H9 (cell line): ENCODE results near the gene RADIL. TPM values are rescaled to one million over a fixed set of nuclear protein-coding genes. Genes with fewer than 3 reads are reported as not detected.

ENCODE experiments used
- DNase-seq: peaks from one replicate; pipeline ENCODE4 v3.0.0-alpha.2; 2017
- H2AFZ ChIP-seq: one replicate; pipeline ENCODE4 v1.6.1; 2013; ENCODE audit warnings: mild to moderate bottlenecking, low read length, control low read depth, moderate library complexity
- H2AK5ac ChIP-seq: 2 replicates; pipeline ENCODE4 v1.6.1; 2013; ENCODE audit warnings: low read length, control low read depth, mixed read lengths; ENCODE audit not compliant: insufficient read length
- H2BK120ac ChIP-seq: one replicate; pipeline ENCODE4 v1.6.1; 2013; ENCODE audit warnings: low read depth, mild to moderate bottlenecking, low read length, control low read depth, inconsistent platforms; ENCODE audit not compliant: poor library complexity, severe bottlenecking
- H2BK12ac ChIP-seq: 2 replicates; pipeline ENCODE4 v1.6.1; 2013; ENCODE audit warnings: low read length, control low read depth, mixed read lengths, low read depth; ENCODE audit not compliant: insufficient read length
- H2BK15ac ChIP-seq: 2 replicates; pipeline ENCODE4 v1.6.1; 2013; ENCODE audit warnings: low read depth, low read length, control low read depth
- H2BK20ac ChIP-seq: one replicate; pipeline ENCODE4 v1.6.1; 2013; ENCODE audit warnings: low read depth, mild to moderate bottlenecking, low read length, control low read depth, inconsistent platforms; ENCODE audit not compliant: poor library complexity, severe bottlenecking
- H2BK5ac ChIP-seq: 2 replicates; pipeline ENCODE4 v1.6.1; 2013; ENCODE audit warnings: low read length, control low read depth, mixed read lengths; ENCODE audit not compliant: insufficient read length
- H3K14ac ChIP-seq: 2 replicates; pipeline ENCODE4 v1.6.1; 2013; ENCODE audit warnings: low read length, control low read depth; ENCODE audit not compliant: insufficient read depth
- H3K18ac ChIP-seq: 2 replicates; pipeline ENCODE4 v1.6.1; 2013; ENCODE audit warnings: low read depth, mild to moderate bottlenecking, mixed read lengths, low read length, control low read depth; ENCODE audit not compliant: insufficient read length
- H3K23ac ChIP-seq: 2 replicates; pipeline ENCODE4 v1.6.1; 2013; ENCODE audit warnings: low read length, control low read depth, mixed read lengths, low read depth; ENCODE audit not compliant: insufficient read length
- H3K23me2 ChIP-seq: 2 replicates; pipeline ENCODE4 v1.6.1; 2013; ENCODE audit warnings: low read depth, mild to moderate bottlenecking, mixed read lengths, low read length, control low read depth; ENCODE audit not compliant: insufficient read length, poor library complexity, severe bottlenecking
- H3K27ac ChIP-seq: 2 replicates; pipeline ENCODE4 v1.5.1; 2013; ENCODE audit warnings: low read length, control low read depth, mixed read lengths, low read depth; ENCODE audit not compliant: insufficient read length
- H3K27me3 ChIP-seq: 2 replicates; pipeline ENCODE4 v1.6.1; 2013; ENCODE audit warnings: low read length, control low read depth, inconsistent platforms; ENCODE audit not compliant: insufficient read depth
- H3K4ac ChIP-seq: 2 replicates; pipeline ENCODE4 v1.6.1; 2013; ENCODE audit warnings: low read depth, mild to moderate bottlenecking, control low read depth, inconsistent platforms, low read length, moderate library complexity
- H3K4me1 ChIP-seq: 2 replicates; pipeline ENCODE4 v1.6.1; 2013; ENCODE audit warnings: low read length, control low read depth, inconsistent platforms; ENCODE audit not compliant: insufficient read depth
- H3K4me2 ChIP-seq: 2 replicates; pipeline ENCODE4 v1.6.1; 2013; ENCODE audit warnings: low read length, control low read depth, mixed read lengths; ENCODE audit not compliant: insufficient read length, insufficient read depth
- H3K56ac ChIP-seq: 2 replicates; pipeline ENCODE4 v1.6.1; 2013; ENCODE audit warnings: low read depth, mild to moderate bottlenecking, mixed read lengths, low read length, control low read depth; ENCODE audit not compliant: insufficient read length
- H3K79me1 ChIP-seq: 2 replicates; pipeline ENCODE4 v1.6.1; 2013; ENCODE audit warnings: low read depth, mild to moderate bottlenecking, moderate library complexity, low read length, control low read depth, inconsistent platforms; ENCODE audit not compliant: insufficient read depth, poor library complexity, severe bottlenecking
- H3K79me2 ChIP-seq: 2 replicates; pipeline ENCODE4 v1.6.1; 2013; ENCODE audit warnings: low read length, control low read depth, inconsistent platforms; ENCODE audit not compliant: insufficient read depth
- H3K9ac ChIP-seq: 2 replicates; pipeline ENCODE4 v1.6.1; 2013; ENCODE audit warnings: low read length, control low read depth, mixed read lengths; ENCODE audit not compliant: insufficient read length; ENCODE audit errors: extremely low read depth
- H3K9me3 ChIP-seq: one replicate; pipeline ENCODE4 v1.6.1; 2013; ENCODE audit warnings: low read depth, low read length, inconsistent platforms; ENCODE audit not compliant: control insufficient read depth
- H3T11ph ChIP-seq: one replicate; pipeline ENCODE4 v1.6.1; 2013; ENCODE audit warnings: mild to moderate bottlenecking, low read length, control low read depth, inconsistent platforms
- H4K20me1 ChIP-seq: one replicate; pipeline ENCODE4 v1.6.1; 2013; ENCODE audit not compliant: control insufficient read depth, insufficient read length, insufficient read depth
- H4K5ac ChIP-seq: 2 replicates; pipeline ENCODE4 v1.6.1; 2013; ENCODE audit warnings: low read depth, mild to moderate bottlenecking, mixed read lengths, low read length, control low read depth; ENCODE audit not compliant: insufficient read length
- H4K8ac ChIP-seq: replicated peaks from 2 replicates; pipeline ENCODE4 v1.6.1; 2013; ENCODE audit warnings: low read length, control low read depth, mixed read lengths, low read depth; ENCODE audit not compliant: insufficient read length
- H4K91ac ChIP-seq: 2 replicates; pipeline ENCODE4 v1.6.1; 2013; ENCODE audit warnings: low read depth, mild to moderate bottlenecking, moderate library complexity, mixed read lengths, low read length, control low read depth; ENCODE audit not compliant: insufficient read length
- H3K27ac Mint-ChIP-seq, 3 experiments: 2 replicates in 2 of 3; 3 replicates in 1 of 3; pipeline ENCODE4 v1.8.0; 2020 to 2021; ENCODE audit warnings: mixed read lengths in 3 of 3, mild to moderate bottlenecking in 1 of 3, moderate library complexity in 1 of 3
- H3K27me3 Mint-ChIP-seq: 2 replicates; pipeline ENCODE4 v1.8.0; 2021; ENCODE audit warnings: low read depth, mild to moderate bottlenecking, moderate library complexity, mixed read lengths
- H3K36me3 Mint-ChIP-seq, 3 experiments: 2 replicates in 2 of 3; 3 replicates in 1 of 3; pipeline ENCODE4 v1.8.0; 2020 to 2021; ENCODE audit warnings: low read depth in 3 of 3, mixed read lengths in 3 of 3; ENCODE audit not compliant: insufficient read depth in 1 of 3
- H3K4me1 Mint-ChIP-seq, 2 experiments: 2 replicates each; pipeline ENCODE4 v1.8.0; 2020; ENCODE audit warnings: mixed read lengths in 2 of 2
- H3K4me3 Mint-ChIP-seq, 2 experiments: 2 replicates in 1 of 2; 3 replicates in 1 of 2; pipeline ENCODE4 v1.8.0; 2020 to 2021; ENCODE audit warnings: mild to moderate bottlenecking in 2 of 2, mixed read lengths in 2 of 2, moderate library complexity in 1 of 2
- H3K9me3 Mint-ChIP-seq, 2 experiments: 2 replicates in 1 of 2; 3 replicates in 1 of 2; pipeline ENCODE4 v1.8.0; 2020; ENCODE audit warnings: mild to moderate bottlenecking in 2 of 2, mixed read lengths in 2 of 2, moderate library complexity in 1 of 2
- WGBS: extraction: QIAGEN DNeasy Blood & Tissue Kit; methylation state at CpG from one replicate; pipeline ENCODE4 v1.1.7; 2013; ENCODE audit warnings: missing lambda C conversion rate, low lambda C conversion rate, mixed read lengths; ENCODE audit not compliant: insufficient read length; ENCODE audit errors: extremely low coverage; 5-methylcytosine and 5-hydroxymethylcytosine counted together
- total RNA-seq: library from RNA; stranded (reverse); gene quantifications from 2 replicates; pipeline ENCODE4 v1.2.1, GENCODE V29; 2021
- TF ChIP-seq, protein P1 (sequence below): fragments of 200-600 bp; sonication (generic); conservative IDR thresholded peaks from 3 replicates; pipeline ENCODE4 v1.8.0; 2021; ENCODE audit warnings: antibody characterized with exemption, mild to moderate bottlenecking

The RADIL gene
- total RNA-seq, 1 experiment from 2014 or later, result 4.7 TPM

DNA sequence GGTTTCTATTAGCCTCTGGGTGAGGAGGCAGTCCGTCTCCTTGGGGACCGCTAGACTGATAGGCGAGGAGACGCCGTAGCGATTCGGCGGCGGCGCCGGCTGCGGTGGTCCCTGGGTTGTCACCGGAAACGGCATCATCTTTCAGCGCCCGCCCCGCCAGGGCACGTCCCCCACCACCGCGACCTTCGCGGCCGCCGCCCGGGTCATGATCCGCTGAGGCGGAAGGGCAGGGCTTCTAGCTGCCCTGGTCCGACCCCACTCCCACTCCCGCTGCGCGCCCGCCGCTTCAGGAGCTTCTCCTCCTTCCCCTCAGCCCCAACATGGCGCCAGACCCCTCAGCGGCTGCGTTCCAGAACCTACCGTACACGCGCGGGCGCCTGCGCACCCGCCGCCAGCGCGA is 21.8 kb downstream of the RADIL start, which contains the start of gene PAPOLB:
PAPOLB (minus strand) TSS at position 358 of the 400 bp plus-strand sequence; CDS start at position 138, 220 bp downstream.
- Mint-ChIP-seq H3K27ac (no peak within 1 kb of the TSS), H3K27me3 (peaks cover 6% of the 10 kb centered on the region), H3K4me1 (no peaks in the 10 kb centered on the region), H3K36me3 (no peaks in the 10 kb centered on the region; a peak in 1 of 7 replicates), H3K9me3 (peaks cover 4% of the 10 kb centered on the region in 2 experiments; a peak in 3 of 5 replicates), H3K4me3 (no peak within 1 kb of the TSS; a peak in 1 of 5 replicates)
- no peak within 1 kb of the TSS for H3T11ph ChIP-seq
- H3K4me2 ChIP-seq, result no peak within 1 kb of the TSS
- H3K4ac ChIP-seq, result no peak within 1 kb of the TSS
- no peaks in the 10 kb centered on the region for H3K79me1 ChIP-seq
- no peaks in the 10 kb centered on the region for H3K27me3 ChIP-seq
- DNase-seq, result no peak
- no peak within 1 kb of the TSS for H3K23ac ChIP-seq
- H3K27ac ChIP-seq, result no peak within 1 kb of the TSS
- no peak within 1 kb of the TSS for H3K18ac ChIP-seq
- no peak within 1 kb of the TSS for H4K91ac ChIP-seq
- H3K9ac ChIP-seq, result no peak within 1 kb of the TSS
- H2BK12ac ChIP-seq, result no peak within 1 kb of the TSS
- no peak within 1 kb of the TSS for H4K8ac ChIP-seq
- no peaks in the 10 kb centered on the region for H3K9me3 ChIP-seq
- H3K79me2 ChIP-seq, result no peaks in the 10 kb centered on the region
- H4K5ac ChIP-seq, result no peak within 1 kb of the TSS
- no CpG with 5 or more reads among the region's 46 CpGs for WGBS
- no peak within 1 kb of the TSS for H2AFZ ChIP-seq
- H2BK5ac ChIP-seq, result no peak within 1 kb of the TSS
- no peak within 1 kb of the TSS for H3K14ac ChIP-seq
- H3K56ac ChIP-seq, result no peak within 1 kb of the TSS
- no peaks in the 10 kb centered on the region for H3K4me1 ChIP-seq
- TF ChIP-seq, protein P1, sequence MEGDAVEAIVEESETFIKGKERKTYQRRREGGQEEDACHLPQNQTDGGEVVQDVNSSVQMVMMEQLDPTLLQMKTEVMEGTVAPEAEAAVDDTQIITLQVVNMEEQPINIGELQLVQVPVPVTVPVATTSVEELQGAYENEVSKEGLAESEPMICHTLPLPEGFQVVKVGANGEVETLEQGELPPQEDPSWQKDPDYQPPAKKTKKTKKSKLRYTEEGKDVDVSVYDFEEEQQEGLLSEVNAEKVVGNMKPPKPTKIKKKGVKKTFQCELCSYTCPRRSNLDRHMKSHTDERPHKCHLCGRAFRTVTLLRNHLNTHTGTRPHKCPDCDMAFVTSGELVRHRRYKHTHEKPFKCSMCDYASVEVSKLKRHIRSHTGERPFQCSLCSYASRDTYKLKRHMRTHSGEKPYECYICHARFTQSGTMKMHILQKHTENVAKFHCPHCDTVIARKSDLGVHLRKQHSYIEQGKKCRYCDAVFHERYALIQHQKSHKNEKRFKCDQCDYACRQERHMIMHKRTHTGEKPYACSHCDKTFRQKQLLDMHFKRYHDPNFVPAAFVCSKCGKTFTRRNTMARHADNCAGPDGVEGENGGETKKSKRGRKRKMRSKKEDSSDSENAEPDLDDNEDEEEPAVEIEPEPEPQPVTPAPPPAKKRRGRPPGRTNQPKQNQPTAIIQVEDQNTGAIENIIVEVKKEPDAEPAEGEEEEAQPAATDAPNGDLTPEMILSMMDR, result no peak
- H2BK20ac ChIP-seq, result no peak within 1 kb of the TSS
- no peaks in the 10 kb centered on the region for H4K20me1 ChIP-seq
- H2AK5ac ChIP-seq, result no peak within 1 kb of the TSS
- H3K23me2 ChIP-seq, result no peaks in the 10 kb centered on the region
- H2BK15ac ChIP-seq, result no peak within 1 kb of the TSS
- no peak within 1 kb of the TSS for H2BK120ac ChIP-seq
